ENCODE data around the gene GNL1.
"Not testable (repeated sequence)": the region's sequence is repeated elsewhere in the genome, so short reads cannot be mapped to it uniquely, and the experiment has no call there.

GNL1 gene

GRCh38 chr6:30521952-30522351 is 34.3 kb downstream of the GNL1 start:
- DNase-seq, result not testable (repeated sequence)

GRCh38 chr6:30521082-30521481 is 35.2 kb downstream of the GNL1 start:
- DNase-seq, result peak; percentile 43

DNA sequence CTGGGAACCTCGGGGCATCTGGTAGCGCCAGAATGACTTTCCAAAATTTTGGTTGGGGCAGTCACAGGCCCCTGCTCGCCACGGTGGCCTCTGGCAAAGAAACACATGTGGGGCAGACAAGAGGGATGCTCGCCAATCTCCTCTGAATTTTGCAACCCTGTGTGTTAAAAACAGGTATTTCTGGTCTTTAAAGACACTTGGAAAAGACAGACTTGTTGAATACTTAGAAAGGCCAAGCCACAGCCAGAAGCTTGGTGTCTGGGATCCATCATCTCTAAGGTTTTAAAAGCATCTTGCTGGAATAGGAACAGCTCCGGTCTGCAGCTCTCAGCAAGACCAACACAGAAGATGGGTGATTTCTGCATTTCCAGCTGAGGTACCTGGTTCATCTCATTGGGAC is 35.8 kb downstream of the GNL1 start:
- peak; percentile 47 for DNase-seq

DNA sequence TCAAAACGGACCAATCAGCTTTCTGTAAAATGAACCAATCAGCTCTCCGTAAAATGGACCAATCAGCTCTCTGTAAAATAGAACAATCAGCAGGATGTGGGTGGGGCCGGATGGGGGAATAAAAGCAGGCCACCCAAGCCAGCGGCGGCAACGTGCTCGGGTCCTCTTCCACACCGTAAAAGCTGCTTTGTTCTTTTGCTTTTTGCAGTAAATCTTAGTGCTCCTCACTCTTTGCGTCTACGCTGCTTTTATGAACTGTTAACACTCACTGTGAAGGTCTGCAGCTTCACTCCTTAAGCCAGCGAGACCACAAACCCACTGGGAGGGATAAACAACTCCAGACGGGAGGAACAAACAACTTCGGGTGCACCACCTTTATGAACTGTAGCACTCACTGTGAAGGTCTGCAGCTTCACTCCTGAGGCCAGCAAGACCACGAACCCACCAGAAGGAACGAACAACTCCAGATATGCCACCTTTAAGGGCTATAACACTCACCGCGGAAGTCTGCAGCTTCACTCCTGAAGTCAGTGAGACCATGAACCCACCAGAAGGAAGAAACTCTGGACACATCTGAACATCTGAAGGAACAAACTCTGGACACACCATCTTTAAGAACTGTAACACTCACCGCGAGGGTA is 37.7 kb downstream of the GNL1 start:
- DNase-seq, result peak; percentile 68

DNA sequence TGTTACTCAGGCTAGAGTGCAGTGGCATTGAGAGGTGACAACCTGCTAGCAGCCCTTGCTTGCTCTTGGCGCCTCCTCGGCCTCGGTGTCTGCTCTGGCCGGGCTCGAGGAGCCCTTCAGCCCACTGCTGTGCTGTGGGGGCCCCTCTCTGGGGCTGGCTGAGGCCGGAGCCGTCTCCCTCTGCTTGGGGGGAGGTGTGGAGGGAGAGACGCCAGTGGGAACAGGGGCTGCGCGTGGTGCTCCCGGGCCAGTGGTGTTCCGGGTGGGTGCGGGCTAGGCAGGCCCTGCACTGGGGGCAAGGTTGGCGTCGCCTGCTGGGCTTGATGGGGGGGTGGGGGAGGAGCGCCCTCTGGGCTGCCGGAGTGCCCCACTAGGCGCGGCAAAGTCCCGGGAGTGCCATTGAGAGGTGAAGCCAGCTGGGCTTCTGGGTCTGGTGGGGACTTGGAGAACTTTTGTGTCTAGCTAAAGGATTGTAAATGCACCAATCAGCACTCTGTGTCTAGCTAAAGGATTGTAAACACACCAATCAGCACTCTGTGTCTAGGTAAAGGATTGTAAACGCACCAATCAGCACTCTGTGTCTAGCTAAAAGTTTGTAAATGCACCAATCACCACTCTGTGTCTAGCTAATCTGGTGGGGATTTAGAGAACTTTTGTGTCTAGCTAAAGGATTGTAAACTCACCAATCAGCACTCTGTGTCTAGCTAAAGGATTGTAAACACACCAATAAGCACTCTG is 38.4 kb downstream of the GNL1 start:
- DNase-seq, result peak; percentile 51

DNA sequence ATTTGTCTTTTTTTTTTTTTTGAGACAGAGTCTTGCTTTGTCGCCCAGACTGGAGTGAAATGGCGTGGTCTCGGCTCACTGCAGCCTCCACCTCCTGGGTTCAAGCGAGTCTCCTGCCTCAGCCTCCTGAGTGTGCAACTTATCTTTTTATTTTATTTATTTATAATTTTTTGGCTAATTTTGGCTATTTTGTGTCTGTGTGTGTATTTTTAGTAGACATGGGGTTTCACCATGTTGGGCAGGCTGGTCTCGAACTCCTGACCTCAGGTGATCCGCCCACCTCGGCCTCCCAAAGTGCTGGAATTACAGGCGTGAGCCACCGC is 39.6 kb downstream of the GNL1 start:
- not testable (repeated sequence) for DNase-seq

DNA sequence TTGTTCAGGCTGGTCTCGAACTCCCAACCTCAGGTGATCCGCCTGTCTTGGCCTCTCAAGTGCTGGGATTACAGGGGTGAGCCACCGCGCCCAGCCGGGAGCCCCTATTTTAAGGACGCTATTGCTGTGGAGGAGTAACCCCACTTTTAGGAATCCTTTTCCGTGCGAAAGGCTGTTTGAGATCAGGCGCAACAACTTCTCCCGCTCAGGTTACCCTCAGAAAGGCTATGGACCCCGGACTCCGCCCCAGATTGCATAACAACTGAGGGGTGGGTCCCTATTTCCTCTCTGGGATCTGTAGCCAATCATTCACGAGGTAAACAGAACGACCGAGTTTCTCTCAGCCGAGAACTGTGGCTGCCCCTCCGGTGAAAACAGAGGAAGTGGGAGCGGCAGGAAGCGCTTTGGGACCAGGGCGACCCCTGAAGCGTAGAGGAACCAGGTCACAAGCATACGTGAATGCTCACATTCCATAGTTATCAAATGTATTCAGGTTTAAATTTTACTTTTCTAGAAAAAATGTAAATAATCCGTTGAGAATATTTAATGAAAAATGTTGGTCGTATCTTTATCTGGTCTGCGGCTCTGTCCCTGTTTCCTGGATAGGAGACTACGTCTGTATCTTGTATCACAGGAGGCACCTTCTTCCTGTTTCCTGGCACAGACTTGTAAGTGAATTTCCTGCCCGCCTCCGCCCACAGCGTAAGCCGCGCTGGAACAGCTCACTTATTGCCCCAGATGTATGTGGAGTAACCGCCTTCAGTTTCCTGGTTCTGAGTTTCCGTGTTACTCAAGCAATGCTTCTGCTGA is 40.1 kb downstream of the GNL1 start:
- peak; percentile 89 for DNase-seq

DNA sequence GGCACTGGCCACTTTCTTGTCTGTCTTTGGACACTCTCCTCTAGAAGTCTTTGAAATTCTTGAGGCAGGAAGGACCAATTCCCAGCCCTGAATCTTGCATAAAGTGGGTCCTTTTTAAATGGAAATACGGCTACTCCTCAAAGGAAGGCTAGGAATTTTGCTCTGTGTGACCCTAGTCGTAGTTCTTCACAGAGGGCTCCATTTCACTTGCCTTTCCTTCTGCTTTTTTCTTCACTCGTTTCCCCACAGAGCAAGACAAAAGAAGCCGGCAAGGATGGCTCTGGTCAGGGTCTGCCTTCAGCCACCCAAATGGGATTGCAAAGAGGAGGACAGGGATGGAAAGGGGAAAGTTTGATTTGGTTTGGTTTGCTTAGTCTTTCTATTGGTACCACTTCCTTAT is 41.2 kb downstream of the GNL1 start:
- DNase-seq, result peak; percentile 46

DNA sequence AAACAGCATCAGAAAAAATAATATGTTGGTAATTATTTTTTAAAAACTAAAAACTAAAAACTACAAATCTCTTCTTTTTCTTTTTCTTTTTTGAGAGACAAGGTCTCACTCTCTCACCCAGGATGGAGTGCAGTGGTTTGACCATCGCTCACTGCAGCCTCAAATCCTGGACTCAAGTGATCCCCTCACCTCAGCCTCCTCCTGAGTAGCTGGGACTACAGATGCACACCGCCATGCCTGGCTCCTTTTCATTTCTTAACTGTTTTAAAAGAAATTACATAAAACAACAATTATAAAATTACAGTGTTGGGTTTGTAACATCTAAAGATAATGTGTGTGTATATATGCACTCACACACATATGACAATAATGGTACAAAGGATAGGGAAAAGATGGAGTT is 42.8 kb downstream of the GNL1 start:
- no peak for DNase-seq

- DNase-seq, result no peak
Measured at GRCh38 chr6:30511169-30511546, 45.1 kb downstream of the GNL1 start.

- peak; percentile 47 for DNase-seq
Measured at GRCh38 chr6:30510419-30511168, 45.7 kb downstream of the GNL1 start.

DNA sequence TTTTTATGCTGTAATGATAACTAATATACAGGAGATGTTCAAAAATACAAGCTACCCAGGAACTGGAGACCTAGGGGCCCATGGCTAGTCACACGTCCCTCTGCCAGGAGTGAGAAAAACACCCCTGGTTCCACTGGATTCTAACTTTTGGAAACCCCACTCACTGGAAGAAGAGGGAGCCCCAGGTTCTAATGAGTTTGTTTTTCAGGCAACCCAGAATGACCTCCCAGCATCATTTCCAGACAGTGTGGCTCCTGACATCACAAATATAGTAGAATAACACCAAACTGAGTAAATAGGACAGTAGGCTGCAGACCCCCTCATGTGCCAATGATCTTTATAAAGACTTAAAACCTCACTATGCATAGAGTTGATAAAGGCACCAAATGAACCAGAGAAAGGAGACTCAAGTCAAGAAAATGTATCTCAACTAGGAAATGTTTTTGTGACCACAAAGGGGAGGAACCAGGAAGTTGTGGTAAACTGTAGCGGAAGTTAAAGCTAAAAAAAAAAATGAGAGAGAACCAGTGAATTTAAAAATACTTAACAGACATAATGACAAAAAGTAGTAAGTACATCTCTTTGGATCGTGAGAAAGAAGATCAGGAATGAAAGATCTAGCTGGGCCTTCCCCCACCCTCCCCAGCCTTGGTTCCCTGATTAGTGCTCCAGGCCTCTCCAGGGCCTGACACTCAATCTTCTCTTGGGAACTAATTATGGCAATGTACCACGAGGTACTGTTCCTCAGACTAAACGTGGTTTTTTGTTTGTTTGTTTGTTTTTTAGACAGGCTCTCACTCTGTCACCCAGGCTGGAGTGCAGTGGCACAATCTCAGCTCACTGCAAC is 47.2 kb downstream of the GNL1 start:
- peak; percentile 56 for DNase-seq

- DNase-seq, result peak; percentile 44
Measured at GRCh38 chr6:30507849-30508827, 48.2 kb downstream of the GNL1 start.

DNA sequence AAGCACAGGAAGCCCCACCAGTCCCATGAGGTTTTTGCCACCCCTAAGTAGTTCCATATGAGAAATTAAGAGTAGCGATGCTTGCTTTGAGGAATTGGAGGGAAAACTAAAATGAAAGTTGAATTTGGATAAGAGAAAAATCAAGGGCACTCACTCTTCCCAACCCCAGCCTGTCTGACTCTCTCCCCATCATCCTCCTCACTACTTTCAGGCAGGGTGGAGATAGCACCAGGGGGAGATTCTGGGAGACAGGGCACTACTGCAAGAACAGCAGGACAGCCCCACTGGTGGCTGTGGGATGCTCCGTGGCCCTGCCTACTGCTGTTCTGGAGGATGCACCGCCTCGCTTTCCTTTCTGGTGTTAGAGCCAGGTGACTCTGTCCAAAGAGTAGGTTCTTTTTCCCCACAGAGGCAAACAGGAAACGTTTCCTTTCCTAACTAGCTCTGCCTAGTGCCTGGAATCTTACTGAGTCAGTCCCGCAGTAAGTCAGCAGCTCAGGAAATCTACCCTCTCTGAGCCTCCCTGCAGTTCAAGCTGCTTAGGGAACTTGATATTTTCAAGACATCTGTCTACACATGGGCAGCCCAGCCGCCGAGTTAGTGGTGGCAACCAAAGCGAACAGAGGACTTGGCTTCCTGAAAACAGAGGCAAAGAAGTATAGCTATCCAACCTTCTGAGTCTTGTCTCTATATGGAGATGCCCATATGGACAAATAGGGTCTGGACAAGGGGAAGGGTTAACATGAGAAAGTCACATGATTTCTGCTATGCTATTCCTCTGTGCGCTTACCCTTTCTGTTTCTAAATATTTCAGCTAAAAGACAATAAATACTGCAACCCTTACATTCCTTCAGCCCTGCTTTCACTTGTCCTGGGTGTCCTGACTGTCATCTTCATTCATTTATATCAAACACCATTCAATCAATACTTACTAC is 55.6 kb downstream of the GNL1 start:
- DNase-seq, result no peak

DNA sequence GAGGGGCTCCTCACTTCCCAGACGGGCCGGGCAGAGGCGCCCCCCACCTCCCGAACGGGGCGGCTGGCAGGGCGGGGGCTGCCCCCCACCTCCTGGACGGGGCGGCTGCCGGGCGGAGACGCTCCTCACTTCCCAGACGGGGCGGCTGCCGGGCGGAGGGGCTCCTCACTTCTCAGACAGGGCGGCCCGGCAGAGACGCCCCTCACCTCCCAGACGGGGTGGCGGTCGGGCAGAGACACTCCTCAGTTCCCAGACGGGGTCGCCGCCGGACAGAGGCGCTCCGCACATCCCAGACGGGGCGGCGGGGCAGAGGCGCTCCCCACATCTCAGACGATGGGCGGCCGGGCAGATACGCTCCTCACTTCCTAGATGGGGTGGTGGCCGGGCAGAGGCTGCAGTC is 57.6 kb downstream of the GNL1 start:
- not testable (repeated sequence) for DNase-seq

DNA sequence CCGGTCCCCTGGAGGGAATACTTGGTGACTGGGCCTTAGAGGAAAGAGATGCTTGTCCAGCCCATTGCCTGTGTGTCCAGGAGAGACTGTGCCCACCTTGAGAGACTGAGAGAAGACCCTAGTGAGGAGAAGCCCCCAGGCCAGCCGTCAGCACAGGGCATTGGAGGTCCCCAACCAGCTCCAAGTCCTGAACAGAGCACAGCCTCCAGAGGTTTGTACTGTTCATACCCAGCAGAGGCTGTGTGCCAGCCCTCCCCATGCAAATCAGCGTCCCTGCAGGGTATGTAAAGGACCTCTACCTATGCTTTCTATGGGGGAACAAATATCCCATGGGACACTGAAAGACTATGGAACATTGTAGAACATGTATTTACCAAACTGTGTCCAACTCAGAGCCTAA is 58.6 kb downstream of the GNL1 start:
- peak; percentile 53 for DNase-seq

DNA sequence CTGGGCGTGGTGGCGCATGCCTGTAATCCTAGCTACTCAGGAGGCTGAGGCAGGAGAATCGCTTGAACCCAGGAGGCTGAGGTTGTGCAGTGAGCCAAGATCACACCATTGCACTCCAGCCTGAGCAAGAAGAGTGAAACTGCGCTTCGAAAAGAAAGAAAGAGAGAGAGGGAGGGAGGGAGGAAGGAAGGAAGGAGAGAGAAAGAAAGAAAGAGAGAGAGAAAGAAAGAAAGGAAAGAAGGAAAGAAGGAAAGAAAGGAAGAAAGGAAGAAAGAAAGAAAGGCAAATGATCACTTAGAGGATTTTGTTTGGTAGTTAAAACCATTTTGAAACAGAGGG is 59.1 kb downstream of the GNL1 start:
- peak; percentile 43 for DNase-seq

DNA sequence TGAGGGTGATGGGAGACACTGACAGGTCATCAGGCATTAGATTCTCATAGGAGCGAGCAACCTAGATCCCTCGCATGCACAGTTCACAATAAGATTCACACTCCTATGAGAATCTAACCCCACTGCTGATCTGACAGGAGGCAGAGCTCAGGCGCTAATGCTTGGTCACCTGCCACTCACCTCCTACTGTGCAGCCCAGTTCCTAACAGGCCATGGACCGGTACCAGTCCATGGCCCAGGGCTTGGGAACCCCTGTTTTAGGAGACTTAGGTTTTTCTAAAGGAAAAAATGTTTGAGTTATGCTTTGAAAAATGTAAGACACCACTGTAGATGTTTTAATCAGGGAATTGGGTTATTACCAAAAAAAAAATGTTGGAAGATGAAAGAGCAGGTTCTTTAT is 60.3 kb downstream of the GNL1 start:
- peak; percentile 50 for DNase-seq

DNA sequence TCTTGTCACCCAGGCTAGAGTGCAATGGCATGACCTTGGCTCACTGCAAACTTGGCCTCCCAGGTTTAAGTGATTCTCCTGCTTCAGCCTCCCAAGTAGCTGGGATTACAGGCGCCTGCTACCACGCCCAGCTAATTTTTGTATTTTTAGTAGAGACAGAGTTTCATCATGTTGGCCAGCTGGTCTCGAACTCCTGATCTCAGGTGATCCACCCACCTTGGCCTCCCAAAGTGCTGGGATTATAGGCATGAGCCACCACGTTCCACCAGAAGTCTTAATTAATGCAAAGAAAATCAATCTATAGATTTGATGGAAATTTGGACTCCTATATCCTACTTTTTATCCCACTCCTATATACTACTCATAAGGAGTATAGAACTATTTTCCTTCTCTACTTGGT is 61.2 kb downstream of the GNL1 start:
- DNase-seq, result not testable (repeated sequence)

- DNase-seq, result no peak
Measured at GRCh38 chr6:30494291-30494861, 61.9 kb downstream of the GNL1 start.

All from activated CD8-positive, alpha-beta memory T cell treated with anti-CD3 and anti-CD28 coated beads, Interleukin-2, amount 50 U/mL, for 48 hours (primary cell).